OCI-LY1 (cell line): ENCODE measurements around the gene ST6GALNAC6.

ENCODE experiments used
- H2AFZ ChIP-seq: fragments of 200-600 bp; sonication (generic), shearing (Covaris generic); 2 replicates; pipeline ENCODE4 v1.6.0; 2014; ENCODE audit warnings: antibody characterized with exemption, mild to moderate bottlenecking, low read length
- H3F3A ChIP-seq: fragments of 200-600 bp; sonication (generic), shearing (Covaris generic); 2 replicates; pipeline ENCODE4 v1.6.0; 2014; ENCODE audit warnings: mild to moderate bottlenecking, antibody characterized with exemption, low read length, moderate library complexity; ENCODE audit not compliant: insufficient read depth
- H3K27ac ChIP-seq: fragments of 200-600 bp; sonication (generic); 2 replicates; pipeline ENCODE4 v1.5.1; 2014; ENCODE audit warnings: low read length, mixed run types, mild to moderate bottlenecking, low read depth; ENCODE audit not compliant: poor library complexity, severe bottlenecking
- H3K27me3 ChIP-seq: fragments of 200-600 bp; sonication (generic); 2 replicates; pipeline ENCODE4 v1.6.0; 2014; ENCODE audit warnings: antibody characterized with exemption, mild to moderate bottlenecking, low read length, moderate library complexity; ENCODE audit not compliant: insufficient read depth
- H3K36me3 ChIP-seq: fragments of 200-600 bp; sonication (generic); 2 replicates; pipeline ENCODE4 v1.6.1; 2014; ENCODE audit warnings: mild to moderate bottlenecking, antibody characterized with exemption, low read length, moderate library complexity, mixed read lengths; ENCODE audit not compliant: insufficient read depth
- H3K4me1 ChIP-seq: fragments of 200-600 bp; sonication (generic); 2 replicates; pipeline ENCODE4 v1.5.1; 2014; ENCODE audit warnings: mild to moderate bottlenecking, low read length, moderate library complexity; ENCODE audit not compliant: insufficient read depth, severe bottlenecking
- H3K4me2 ChIP-seq: fragments of 200-600 bp; sonication (generic), shearing (Covaris generic); 2 replicates; pipeline ENCODE4 v1.6.1; 2014; ENCODE audit warnings: low read length
- H3K4me3 ChIP-seq: fragments of 200-600 bp; sonication (generic); 2 replicates; pipeline ENCODE4 v1.5.1; 2014; ENCODE audit warnings: low read length, low read depth, mild to moderate bottlenecking, mixed read lengths; ENCODE audit not compliant: poor library complexity, severe bottlenecking
- H3K79me2 ChIP-seq: fragments of 200-600 bp; shearing (Covaris generic); 2 replicates; pipeline ENCODE4 v1.6.1; 2016; ENCODE audit warnings: mixed run types, low read length, mixed read lengths; ENCODE audit not compliant: insufficient read depth
- H3K9ac ChIP-seq: fragments of 200-600 bp; sonication (generic), shearing (Covaris generic); 2 replicates; pipeline ENCODE4 v1.6.1; 2014; ENCODE audit warnings: mild to moderate bottlenecking, low read length, mixed read lengths
- H3K9me2 ChIP-seq: fragments of 200-600 bp; sonication (generic), shearing (Covaris generic); 2 replicates; pipeline ENCODE4 v1.6.1; 2014; ENCODE audit warnings: low read depth, mild to moderate bottlenecking, low read length, mixed read lengths
- H3K9me3 ChIP-seq: fragments of 200-600 bp; shearing (Covaris generic); 2 replicates; pipeline ENCODE4 v1.6.1; 2014; ENCODE audit warnings: low read length, mixed read lengths
- H4K20me1 ChIP-seq: fragments of 200-600 bp; sonication (generic), shearing (Covaris generic); 2 replicates; pipeline ENCODE4 v1.6.0; 2016; ENCODE audit warnings: mild to moderate bottlenecking, low read length; ENCODE audit not compliant: insufficient read depth
- EZH2 ChIP-seq: fragments of 200-600 bp; sonication (generic), shearing (Covaris generic); IDR thresholded peaks from 2 replicates; pipeline ENCODE4 v1.8.0; 2017; ENCODE audit warnings: borderline replicate concordance, mixed run types, mild to moderate bottlenecking, antibody characterized with exemption, low read length, moderate library complexity, mixed read lengths
- TF ChIP-seq, protein P1 (sequence below): fragments of 200-600 bp; sonication (generic), shearing (Covaris generic); IDR thresholded peaks from 2 replicates; pipeline ENCODE4 v1.5.1; 2017; ENCODE audit warnings: mild to moderate bottlenecking, antibody characterized with exemption, low read length, moderate library complexity, mixed read lengths

The ST6GALNAC6 gene

GRCh38 chr9:127866535-127866934 lies 32.9 kb downstream of the ST6GALNAC6 start:
- Histone ChIP-seq H3K4me2 (no peak overlapping the region), H3F3A (no peaks in the 10 kb centered on the region), H3K9ac (no peak overlapping the region), H2AFZ (no peak overlapping the region), H3K4me3 (no peak overlapping the region), H4K20me1 (no peaks in the 10 kb centered on the region), H3K9me3 (no peaks in the 10 kb centered on the region), H3K9me2 (no peaks in the 10 kb centered on the region), H3K27me3 (no peaks in the 10 kb centered on the region), H3K36me3 (no peaks in the 10 kb centered on the region), H3K27ac (no peak overlapping the region), H3K4me1 (peaks cover 28% of the 10 kb centered on the region), H3K79me2 (no peaks in the 10 kb centered on the region)
- TF ChIP-seq, protein P1, sequence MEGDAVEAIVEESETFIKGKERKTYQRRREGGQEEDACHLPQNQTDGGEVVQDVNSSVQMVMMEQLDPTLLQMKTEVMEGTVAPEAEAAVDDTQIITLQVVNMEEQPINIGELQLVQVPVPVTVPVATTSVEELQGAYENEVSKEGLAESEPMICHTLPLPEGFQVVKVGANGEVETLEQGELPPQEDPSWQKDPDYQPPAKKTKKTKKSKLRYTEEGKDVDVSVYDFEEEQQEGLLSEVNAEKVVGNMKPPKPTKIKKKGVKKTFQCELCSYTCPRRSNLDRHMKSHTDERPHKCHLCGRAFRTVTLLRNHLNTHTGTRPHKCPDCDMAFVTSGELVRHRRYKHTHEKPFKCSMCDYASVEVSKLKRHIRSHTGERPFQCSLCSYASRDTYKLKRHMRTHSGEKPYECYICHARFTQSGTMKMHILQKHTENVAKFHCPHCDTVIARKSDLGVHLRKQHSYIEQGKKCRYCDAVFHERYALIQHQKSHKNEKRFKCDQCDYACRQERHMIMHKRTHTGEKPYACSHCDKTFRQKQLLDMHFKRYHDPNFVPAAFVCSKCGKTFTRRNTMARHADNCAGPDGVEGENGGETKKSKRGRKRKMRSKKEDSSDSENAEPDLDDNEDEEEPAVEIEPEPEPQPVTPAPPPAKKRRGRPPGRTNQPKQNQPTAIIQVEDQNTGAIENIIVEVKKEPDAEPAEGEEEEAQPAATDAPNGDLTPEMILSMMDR: no peak
- TF ChIP-seq EZH2: no peak

GRCh38 chr9:127865645-127866464 lies 33.5 kb downstream of the ST6GALNAC6 start:
- Histone ChIP-seq H3K27me3 (no peaks in the 10 kb centered on the region; the same call in 1 of the 2 replicates), H3K9me2 (no peaks in the 10 kb centered on the region), H3K36me3 (no peaks in the 10 kb centered on the region), H3K27ac (no peak overlapping the region), H3K79me2 (no peaks in the 10 kb centered on the region), H3K4me1 (peaks cover 30% of the 10 kb centered on the region), H3K4me2 (no peak overlapping the region), H4K20me1 (no peaks in the 10 kb centered on the region), H3K9me3 (no peaks in the 10 kb centered on the region), H3K9ac (no peak overlapping the region), H3F3A (no peaks in the 10 kb centered on the region), H3K4me3 (no peak overlapping the region), H2AFZ (no peak overlapping the region)
- TF ChIP-seq EZH2: no peak
- TF ChIP-seq, protein P1: no peak

- no peaks in the 10 kb centered on the region for H3K79me2 ChIP-seq
- no peaks in the 10 kb centered on the region for H3K9me2 ChIP-seq
- H3K4me1 ChIP-seq: peaks cover 30% of the 10 kb centered on the region
- H3F3A ChIP-seq: no peaks in the 10 kb centered on the region
- H3K27me3 ChIP-seq: no peaks in the 10 kb centered on the region; the same call in 1 of the 2 replicates
- TF ChIP-seq, protein P1: no peak
- no peak for TF ChIP-seq EZH2
- H4K20me1 ChIP-seq: no peaks in the 10 kb centered on the region
- H3K4me2 ChIP-seq: no peak overlapping the region
- no peaks in the 10 kb centered on the region for H3K36me3 ChIP-seq
- H3K27ac ChIP-seq: no peak overlapping the region
- H2AFZ ChIP-seq: no peak overlapping the region
- H3K4me3 ChIP-seq: no peak overlapping the region
- no peaks in the 10 kb centered on the region for H3K9me3 ChIP-seq
- H3K9ac ChIP-seq: no peak overlapping the region
Measured at GRCh38 chr9:127863191-127863621, 36.2 kb downstream of the ST6GALNAC6 start.
